Lung (tissue), 12 donors: ENCODE measurements around the gene HSPG2. TPM values are rescaled to one million over a fixed set of nuclear protein-coding genes. Genes with fewer than 3 reads are reported as not detected.

Experiments
- ATAC-seq: fragments of 200-7000 bp; cut with Tn5 transposase; one replicate; pipeline ENCODE4 v1.9.1; 2020; ENCODE audit warnings: moderate number of reproducible peaks; ENCODE audit not compliant: insufficient read depth, low FRiP score
- DNase-seq, 3 donors: peaks; one replicate each; pipeline ENCODE4 v3.0.0-alpha.2; 2013 to 2017
- H3K27ac ChIP-seq, 2 donors: one replicate each; pipeline ENCODE4 v1.5.1; 2013; ENCODE audit warnings: mild to moderate bottlenecking in 2 of 2, moderate library complexity in 2 of 2, control low read depth in 1 of 2, inconsistent platforms in 1 of 2, low read depth in 1 of 2, low read length in 1 of 2
- H3K27me3 ChIP-seq, 3 donors: one replicate each; pipeline ENCODE4 v1.5.1; 2013; ENCODE audit warnings: low read length in 2 of 3; ENCODE audit not compliant: control insufficient read depth in 3 of 3, insufficient read depth in 3 of 3
- H3K36me3 ChIP-seq, 4 donors: one replicate each; pipeline ENCODE4 v1.5.1; 2013; ENCODE audit warnings: low read length in 4 of 4, mild to moderate bottlenecking in 1 of 4, moderate library complexity in 1 of 4; ENCODE audit not compliant: control insufficient read depth in 4 of 4, insufficient read depth in 4 of 4
- H3K4me1 ChIP-seq, 5 donors: one replicate each; pipeline ENCODE4 v1.5.1; 2013; ENCODE audit warnings: low read length in 5 of 5, mild to moderate bottlenecking in 2 of 5, moderate library complexity in 1 of 5; ENCODE audit not compliant: control insufficient read depth in 5 of 5, insufficient read depth in 5 of 5
- H3K4me3 ChIP-seq: one replicate; pipeline ENCODE4 v1.5.1; 2013; ENCODE audit warnings: mild to moderate bottlenecking, control low read depth, moderate library complexity
- H3K9ac ChIP-seq, 2 donors: one replicate each; pipeline ENCODE4 v1.5.1; 2013; ENCODE audit warnings: low read length in 2 of 2, control low read depth in 1 of 2; ENCODE audit not compliant: insufficient read depth in 1 of 2
- H3K9me3 ChIP-seq, 4 donors: one replicate each; pipeline ENCODE4 v1.5.1; 2013; ENCODE audit warnings: low read length in 3 of 4, mild to moderate bottlenecking in 1 of 4, moderate library complexity in 1 of 4; ENCODE audit not compliant: control insufficient read depth in 4 of 4, insufficient read depth in 3 of 4
- WGBS, 2 donors: extraction: QIAGEN DNeasy Blood & Tissue Kit; methylation state at CpG; one replicate each; pipeline ENCODE4 v1.1.7; 2013; 5-methylcytosine and 5-hydroxymethylcytosine counted together
- polyA plus RNA-seq, 2 donors: library from polyadenylated mRNA; stranded (reverse); fragments of 200-250 nt; gene quantifications; one replicate each; pipeline ENCODE4 v1.2.1, GENCODE V29; 2013
- total RNA-seq, 2 donors: library from RNA; depleted of rRNA in 1 of 2; stranded (reverse); fragments of >200 nt in 1 of 2; gene quantifications; one replicate each; pipeline ENCODE4 v1.2.1, GENCODE V29; 2014 to 2021
- TF ChIP-seq, protein P1 (sequence below): IDR thresholded peaks from 2 replicates; pipeline ENCODE4 v1.5.1; 2012; ENCODE audit warnings: mild to moderate bottlenecking; ENCODE audit errors: control extremely low read depth, extremely low read depth
- donor health status: control.
- donor health status: control.
- donor health status: Bipolar disorder and iron deficiency.
- donor health status: healthy.
- donor health status: DM: yes; HTN: yes; CAD: no.

HSPG2 gene
- total and polyA plus RNA-seq, 4 donors = 58.0 to 335 (median 140) TPM

DNA sequence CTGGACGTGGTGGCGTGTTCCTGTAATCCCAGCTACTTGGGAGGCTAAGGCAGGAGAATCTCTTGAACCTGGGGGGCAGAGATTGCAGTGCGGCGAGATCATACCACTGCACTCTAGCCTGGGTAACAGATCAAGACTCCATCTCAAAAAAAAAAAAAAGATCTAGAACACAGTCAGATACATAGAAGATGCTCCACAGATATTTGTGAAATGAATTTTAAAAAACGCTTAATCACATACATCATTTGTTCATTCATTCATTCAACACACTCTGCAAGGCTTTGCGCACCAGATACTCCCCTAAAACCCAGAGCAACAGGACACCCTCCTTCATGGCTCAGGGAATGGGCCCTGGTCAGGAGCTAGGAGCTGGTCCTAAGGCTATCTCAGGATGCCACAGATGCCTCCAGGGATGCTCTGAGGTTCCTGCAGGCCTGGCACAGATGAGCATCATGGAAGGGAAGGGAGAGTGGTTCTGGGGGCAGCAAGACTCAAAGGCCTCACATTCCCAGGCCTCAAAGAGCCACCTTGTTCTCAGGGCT, 6.4 kb downstream of the HSPG2 start:
- 90 to 92% methylated on average over 6 of the region's 6 CpGs for WGBS, 2 donors

DNA sequence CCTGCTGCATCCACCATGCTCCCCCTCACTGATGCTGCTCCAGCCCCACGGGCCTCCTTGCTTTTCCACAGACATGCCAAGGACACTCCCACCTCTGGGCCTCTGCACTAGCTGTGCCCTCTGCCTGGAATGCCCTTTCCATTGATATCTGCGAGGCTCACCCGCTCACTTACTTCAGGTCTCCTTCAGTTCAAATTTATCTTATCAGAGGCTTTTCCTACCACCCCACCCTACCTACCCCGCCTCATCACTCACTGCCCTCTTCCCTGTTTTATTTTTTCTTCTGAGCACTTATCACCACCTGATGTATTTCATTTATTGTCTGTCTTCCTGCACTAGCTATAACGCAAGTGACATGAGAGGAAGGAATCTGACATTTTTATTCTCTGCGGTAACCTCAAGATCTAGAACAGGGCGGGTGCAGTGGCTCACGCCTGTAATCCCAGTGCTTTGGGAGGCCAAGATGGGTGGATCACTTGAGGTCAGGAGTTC, 7.0 kb downstream of the HSPG2 start:
- H3K36me3 ChIP-seq = peaks cover 0 to 4% (median 0%) of the 10 kb centered on the region in 4 donors
- no peak overlapping the region for H3K9ac ChIP-seq
- no peak for ATAC-seq
- DNase-seq = no peak
- H3K9me3 ChIP-seq = no peaks in the 10 kb centered on the region
- no peak overlapping the region for H3K4me3 ChIP-seq
- TF ChIP-seq, protein P1, sequence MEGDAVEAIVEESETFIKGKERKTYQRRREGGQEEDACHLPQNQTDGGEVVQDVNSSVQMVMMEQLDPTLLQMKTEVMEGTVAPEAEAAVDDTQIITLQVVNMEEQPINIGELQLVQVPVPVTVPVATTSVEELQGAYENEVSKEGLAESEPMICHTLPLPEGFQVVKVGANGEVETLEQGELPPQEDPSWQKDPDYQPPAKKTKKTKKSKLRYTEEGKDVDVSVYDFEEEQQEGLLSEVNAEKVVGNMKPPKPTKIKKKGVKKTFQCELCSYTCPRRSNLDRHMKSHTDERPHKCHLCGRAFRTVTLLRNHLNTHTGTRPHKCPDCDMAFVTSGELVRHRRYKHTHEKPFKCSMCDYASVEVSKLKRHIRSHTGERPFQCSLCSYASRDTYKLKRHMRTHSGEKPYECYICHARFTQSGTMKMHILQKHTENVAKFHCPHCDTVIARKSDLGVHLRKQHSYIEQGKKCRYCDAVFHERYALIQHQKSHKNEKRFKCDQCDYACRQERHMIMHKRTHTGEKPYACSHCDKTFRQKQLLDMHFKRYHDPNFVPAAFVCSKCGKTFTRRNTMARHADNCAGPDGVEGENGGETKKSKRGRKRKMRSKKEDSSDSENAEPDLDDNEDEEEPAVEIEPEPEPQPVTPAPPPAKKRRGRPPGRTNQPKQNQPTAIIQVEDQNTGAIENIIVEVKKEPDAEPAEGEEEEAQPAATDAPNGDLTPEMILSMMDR = no peak
- H3K4me1 ChIP-seq = peaks cover 11 to 46% (median 31%) of the 10 kb centered on the region in 5 donors
- 64 to 72% methylated on average over 8 of the region's 8 CpGs for WGBS, 2 donors
- peak overlapping the region; percentile 26 to 95 for H3K27ac ChIP-seq
- no peaks in the 10 kb centered on the region for H3K27me3 ChIP-seq

More for the DNA sequence above, 6.4 kb downstream of the HSPG2 start:
- Histone ChIP-seq H3K9me3 (no peaks in the 10 kb centered on the region), H3K4me3 (no peak overlapping the region), H3K36me3 (peaks cover 0 to 4% (median 0%) of the 10 kb centered on the region in 4 donors), H3K9ac (no peak overlapping the region), H3K27ac (peak overlapping the region; percentile 95), H3K4me1 (peaks cover 11 to 42% (median 32%) of the 10 kb centered on the region in 5 donors), H3K27me3 (no peaks in the 10 kb centered on the region)
- ATAC-seq (no peak), DNase-seq (no peak)
- TF ChIP-seq, protein P1 = no peak

DNA sequence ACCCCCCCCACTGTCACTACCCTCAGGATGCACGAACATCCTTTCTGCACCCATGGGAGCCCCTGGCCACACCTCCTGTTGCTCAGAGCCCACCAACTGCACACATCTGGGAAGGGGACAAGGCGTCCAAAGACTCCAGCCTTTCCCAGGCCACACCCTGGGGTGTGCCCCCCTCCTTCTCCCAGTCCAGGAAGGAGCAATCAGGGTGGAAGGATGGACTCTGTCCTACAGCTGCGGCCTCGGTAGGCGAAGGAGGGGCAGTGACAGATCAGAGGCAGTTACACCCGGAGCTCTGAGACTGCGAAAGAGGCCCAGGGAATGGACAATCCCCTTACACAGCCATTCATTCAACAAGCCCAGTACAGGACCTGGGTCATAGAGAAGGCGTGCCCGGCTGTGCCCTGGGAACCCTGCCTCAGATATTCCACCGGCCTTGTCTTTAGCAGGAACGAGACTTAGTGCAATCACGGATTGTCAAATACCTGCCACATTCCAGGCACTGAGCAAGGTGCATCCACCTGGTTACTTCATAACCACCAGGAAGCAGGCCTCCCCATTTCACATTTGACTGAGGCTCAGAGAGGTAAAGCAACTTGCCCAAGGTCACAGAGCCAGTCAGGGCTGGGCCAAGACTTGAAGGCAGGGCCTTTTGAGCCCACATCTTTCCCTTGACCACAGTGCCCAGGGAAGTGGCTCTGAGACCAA, 9.4 kb downstream of the HSPG2 start:
- 67 to 77% methylated on average over 12 of the region's 12 CpGs for WGBS, 2 donors
- no peaks in the 10 kb centered on the region for H3K27me3 ChIP-seq
- no peaks in the 10 kb centered on the region for H3K9me3 ChIP-seq
- TF ChIP-seq, protein P1 = no peak
- ATAC-seq (no peak), DNase-seq (no peak)
- H3K4me1 ChIP-seq = peaks cover 11 to 49% (median 32%) of the 10 kb centered on the region in 5 donors
- H3K4me3 ChIP-seq = no peak overlapping the region
- peak overlapping the region; percentile 60 to 91 for H3K27ac ChIP-seq
- H3K9ac ChIP-seq = no peak overlapping the region
- peaks cover 0 to 4% (median 0%) of the 10 kb centered on the region in 4 donors for H3K36me3 ChIP-seq
